Parietal lobe (tissue), 2 donors: ENCODE results near the gene C1QTNF3. TPM values are rescaled to one million over a fixed set of nuclear protein-coding genes. Genes with fewer than 3 reads are reported as not detected.

Experiments used
- small RNA-seq: library from RNA; depleted of rRNA; stranded (forward); fragments of <200 nt; gene quantifications from one replicate; pipeline ENCODE3, GENCODE V24; 2014; ENCODE audit warnings: low replicate concordance
- total RNA-seq: library from RNA; depleted of rRNA; stranded (reverse); fragments of >200 nt; gene quantifications from one replicate; pipeline ENCODE4 v1.2.3, GENCODE V29; 2014

C1QTNF3 gene
- 30.4 TPM for total RNA-seq

GRCh38 chr5:34043099-34043876 is at the start of gene C1QTNF3:
Gene C1QTNF3 (minus strand): TSS chr5:34043213. CDS start chr5:34043125, 88 bp downstream.

GRCh38 chr5:34007621-34008600 is 35.1 kb downstream of the C1QTNF3 start, which contains the start of gene AMACR:
Gene AMACR (minus strand): TSS chr5:34008050. CDS start chr5:34008019, 31 bp downstream.

GRCh38 chr5:33984671-33985124 is 58.3 kb downstream of the C1QTNF3 start, which contains the start of gene SLC45A2:
Gene SLC45A2 (minus strand): TSS chr5:33984693. CDS start chr5:33984583, 110 bp downstream.

Small RNA genes lying within 50 kb of the gene (small RNA-seq; reads per million reads assigned to genes)
- not detected for gene AC139783.1

Other genes with a start within 250 kb of the C1QTNF3 start
- gene ADAMTS12, start 151.2 kb downstream of the C1QTNF3 start, total RNA-seq = 0.63 TPM
- 0.63 TPM for gene RXFP3, start 106.8 kb downstream of the C1QTNF3 start, total RNA-seq
- gene SLC45A2, start 58.5 kb downstream of the C1QTNF3 start, total RNA-seq = 2.5 TPM
- 11.0 TPM for gene AMACR, start 35.2 kb downstream of the C1QTNF3 start, total RNA-seq